NCI-H1105 treated with DMSO at 0.1 percent for 48 hours (cell line): Measurements from ENCODE around the gene UNCX.

Experiments used
- DNase-seq: peaks from one replicate; lab custom pipeline; 2025; lab: John Stamatoyannopoulos, UW

UNCX gene

GRCh38 chr7:1218541-1219165 lies 14.0 kb upstream of the UNCX start:
- no peak for DNase-seq

DNA sequence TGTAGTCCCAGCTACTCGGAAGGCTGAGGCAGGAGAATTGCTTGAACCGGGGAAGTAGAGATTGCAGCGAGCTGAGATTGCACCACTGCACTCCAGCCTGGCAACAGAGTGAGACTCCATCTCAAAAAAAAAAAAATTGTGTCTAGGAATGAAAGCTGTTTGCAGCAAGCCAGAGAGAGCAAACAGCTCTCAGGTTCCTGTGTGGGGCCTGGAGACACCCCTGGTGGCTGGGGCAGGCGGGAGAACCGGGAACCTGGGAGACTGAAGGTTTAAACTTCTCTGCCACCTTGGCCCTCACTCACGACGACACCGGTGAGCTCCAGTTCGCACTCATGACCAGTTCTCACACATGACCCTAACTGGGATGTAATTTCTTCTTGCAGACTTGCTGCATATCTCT lies 13.2 kb upstream of the UNCX start:
- no peak for DNase-seq

GRCh38 chr7:1220000-1220726 lies 12.5 kb upstream of the UNCX start:
- no peak for DNase-seq

DNA sequence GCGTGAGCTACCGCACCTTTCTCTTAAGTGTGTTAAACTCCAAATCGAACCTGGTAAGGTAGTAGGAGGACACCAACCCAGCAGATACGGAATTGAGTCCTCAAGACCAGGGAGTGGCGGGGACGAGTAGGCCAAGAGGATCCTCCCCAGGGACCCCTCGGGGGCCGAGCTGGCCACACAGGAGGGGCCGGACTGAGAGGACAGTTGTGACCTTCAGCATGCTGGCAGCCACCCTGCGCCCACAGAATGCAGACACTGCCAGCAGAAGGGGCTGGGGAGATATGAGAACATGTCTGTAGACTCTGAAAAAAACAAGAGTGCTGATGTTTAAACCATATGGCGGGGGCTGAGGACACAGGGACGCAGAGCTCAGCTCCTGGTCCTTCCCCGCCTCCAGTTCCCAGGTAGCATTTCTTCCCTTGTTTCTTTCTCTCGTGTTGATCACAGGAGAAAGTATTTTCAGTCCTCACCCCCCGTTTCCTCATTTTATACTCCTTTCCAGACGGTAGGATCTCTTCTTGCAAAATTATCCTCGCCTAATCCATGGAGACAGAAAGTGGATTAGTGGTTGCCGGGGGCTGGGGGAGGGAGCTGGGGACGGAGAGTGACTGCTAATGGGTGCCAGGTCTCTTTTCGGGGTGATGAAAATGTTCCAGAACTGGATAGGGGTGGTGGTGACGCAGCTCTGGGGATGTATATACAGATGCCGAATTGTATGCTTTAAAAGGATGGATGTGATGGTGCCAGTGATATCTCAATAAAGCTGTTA lies 11.5 kb upstream of the UNCX start:
- no peak for DNase-seq

- DNase-seq: no peak
Observed at GRCh38 chr7:1223196-1223981, 9.3 kb upstream of the UNCX start.

GRCh38 chr7:1224086-1224716 lies 8.5 kb upstream of the UNCX start:
- no peak for DNase-seq

DNA sequence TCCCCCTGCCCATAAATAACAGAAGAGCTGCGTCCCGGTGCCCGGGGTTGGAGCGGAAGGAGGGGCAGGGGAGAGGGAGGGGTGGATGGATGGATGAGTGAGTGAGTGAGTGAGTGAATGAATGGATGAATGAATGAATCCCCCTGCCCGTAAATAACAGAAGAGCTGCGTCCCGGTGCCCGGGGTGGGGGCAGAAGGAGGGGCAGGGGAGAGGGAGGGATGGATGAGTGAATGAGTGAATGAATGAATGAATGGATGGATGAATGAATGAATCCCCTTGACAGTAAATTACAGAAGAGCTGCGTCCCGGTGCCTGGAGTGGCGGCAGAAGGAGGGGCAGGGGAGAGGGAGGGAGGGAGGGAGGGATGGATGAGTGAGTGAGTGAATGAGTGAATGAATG lies 7.6 kb upstream of the UNCX start:
- DNase-seq: no peak

GRCh38 chr7:1225441-1226185 lies 7.1 kb upstream of the UNCX start:
- DNase-seq: no peak

DNA sequence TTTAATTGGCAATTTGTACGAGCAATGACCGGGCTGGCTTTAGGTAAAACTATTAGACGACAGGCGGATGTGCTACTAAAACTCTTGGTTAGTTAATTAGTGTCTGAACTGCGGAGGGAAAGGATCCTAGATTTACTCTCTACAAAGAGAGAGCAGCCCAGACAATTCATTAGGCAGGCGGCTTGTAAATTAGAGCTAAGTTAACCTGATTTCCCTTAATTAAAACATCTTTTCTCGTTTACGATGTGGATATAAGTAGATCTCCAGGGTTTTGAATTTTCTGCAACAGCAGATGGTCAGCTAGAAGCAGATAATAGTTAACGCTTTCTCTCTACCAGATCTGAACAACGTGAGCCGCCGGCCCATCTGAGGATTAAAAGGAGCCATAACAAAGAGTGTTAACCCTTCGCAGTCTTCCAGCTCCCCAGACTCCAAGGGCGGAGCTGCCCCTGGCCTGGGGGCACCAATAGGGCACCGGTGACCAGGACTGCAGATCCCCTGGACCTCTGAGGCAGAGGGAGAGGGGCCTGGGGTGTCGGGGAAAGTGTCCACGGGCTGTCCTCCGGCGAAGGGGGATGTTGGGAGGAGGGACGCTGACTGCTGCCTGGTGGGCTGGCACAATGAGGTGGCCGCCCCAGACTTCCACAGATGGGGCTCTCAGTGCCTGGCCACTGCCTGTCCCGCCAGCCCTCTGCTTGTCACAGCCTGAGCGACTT lies 6.3 kb upstream of the UNCX start:
- no peak for DNase-seq

- DNase-seq: no peak
Observed at GRCh38 chr7:1227071-1227804, 5.4 kb upstream of the UNCX start.

DNA sequence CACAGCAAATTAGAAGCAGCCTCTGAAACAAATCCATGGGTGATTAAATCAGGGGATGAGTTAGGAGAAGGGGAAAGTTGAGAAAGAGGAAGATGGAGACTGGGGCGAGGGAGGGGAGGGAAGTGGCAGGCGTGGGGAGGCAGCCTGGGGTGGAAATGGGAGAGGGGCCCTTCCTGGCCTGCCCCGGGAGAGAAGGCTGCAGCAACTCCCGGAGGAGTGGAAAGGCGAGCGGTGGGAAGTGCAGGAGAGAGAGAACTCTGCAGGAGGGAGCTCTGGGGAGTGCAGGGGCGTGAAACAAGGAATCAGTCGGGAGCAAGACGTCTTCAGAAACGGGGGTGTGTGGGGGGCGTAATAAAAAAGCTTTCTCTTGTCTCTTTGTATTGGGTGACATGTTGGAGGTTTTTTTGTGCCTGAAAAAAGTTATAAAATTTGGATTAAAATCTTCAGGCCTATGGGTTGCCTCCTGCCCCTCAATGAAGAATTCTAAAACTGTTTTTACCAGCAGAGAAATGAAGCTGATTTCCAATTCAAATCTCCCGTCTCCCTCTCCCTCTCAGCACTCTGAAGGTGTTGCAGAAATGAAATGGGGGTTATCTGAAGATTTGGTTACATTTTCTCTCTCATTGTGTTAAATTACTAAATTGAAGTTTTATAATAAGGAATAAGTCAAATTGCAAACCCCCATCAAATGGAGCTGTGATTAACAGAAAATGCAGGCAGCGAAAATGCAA lies 4.7 kb upstream of the UNCX start:
- DNase-seq: no peak

DNA sequence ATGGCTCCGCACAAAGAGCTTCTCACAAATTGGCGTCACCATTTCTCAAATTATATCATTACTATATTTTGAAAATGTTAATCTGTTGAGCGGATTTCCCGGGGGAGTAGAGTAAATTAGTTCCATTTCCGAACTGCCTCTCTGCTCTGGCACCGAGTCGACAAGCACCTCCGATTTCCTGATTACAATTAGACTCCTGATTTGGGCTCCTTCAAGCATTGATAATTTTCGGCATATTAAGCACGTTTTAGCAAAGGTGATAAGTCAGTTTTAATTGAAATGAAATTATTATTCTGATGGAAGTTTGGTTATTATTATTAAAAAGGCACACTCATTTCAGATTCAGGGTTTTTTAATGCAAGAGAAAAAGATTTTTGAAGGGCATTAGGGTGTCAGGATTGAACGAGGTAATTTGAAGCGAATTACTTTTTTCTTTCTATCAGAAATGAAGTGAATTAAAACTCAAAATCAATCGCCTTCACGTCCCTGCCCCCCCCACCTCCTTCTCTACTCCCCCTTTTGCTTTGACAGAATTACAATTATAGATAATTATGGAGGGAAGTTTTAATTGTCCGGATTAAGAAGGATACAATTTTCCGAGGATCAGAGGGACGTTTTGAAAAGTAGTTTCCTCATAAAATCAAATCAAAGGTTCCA lies 4.0 kb upstream of the UNCX start:
- DNase-seq: no peak

- DNase-seq: no peak
Observed at GRCh38 chr7:1229202-1229947, 3.3 kb upstream of the UNCX start.

DNA sequence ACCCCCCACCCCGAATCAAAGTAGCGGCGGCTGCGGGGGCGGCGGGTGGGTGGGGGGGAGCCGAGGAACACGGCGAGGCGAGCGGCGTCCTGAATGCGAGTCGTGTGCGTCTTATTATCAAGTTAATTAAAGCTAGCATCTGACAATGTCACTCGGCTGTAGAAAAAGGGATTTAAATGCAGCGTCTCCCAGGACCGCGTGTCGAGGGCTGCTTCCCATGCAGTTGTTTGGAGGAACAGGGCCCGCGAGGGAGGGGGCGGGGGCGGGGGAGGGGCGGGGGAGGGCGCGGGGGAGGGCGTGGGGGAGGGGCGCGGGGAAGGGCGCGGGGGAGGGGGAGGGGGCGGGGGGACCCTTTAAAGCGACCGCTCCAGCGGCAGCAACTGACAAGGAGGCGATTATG lies 2.7 kb upstream of the UNCX start:
- no peak for DNase-seq

GRCh38 chr7:1230411-1231213 lies 2.1 kb upstream of the UNCX start:
- DNase-seq: no peak

GRCh38 chr7:1231214-1232102 lies 1.2 kb upstream of the UNCX start:
- no peak for DNase-seq
